ENCODE measurements around the gene TBCK.

- no peak for TF ChIP-seq POLR2AphosphoS5 (IDR thresholded peaks at IDR 0.05; ENCODE audit: low read depth, low read length)
- no peak for TF ChIP-seq POLR2A (IDR thresholded peaks at IDR 0.05; ENCODE audit: low read depth, low read length)
- TF ChIP-seq TAF1 (IDR thresholded peaks at IDR 0.05; ENCODE audit: borderline replicate concordance, low read depth, low read length): no peak
Measured at GRCh38 chr4:106344647-106344970, 28.6 kb upstream of the TBCK start.
